Right cardiac atrium (tissue), 5 donors: ENCODE measurements around the gene NEIL1. TPM values are rescaled to one million over a fixed set of nuclear protein-coding genes. Genes with fewer than 3 reads are reported as not detected.
A peak's percentile ranks its signal among the peaks of the same experiment; 100 is the strongest.
"Not testable (repeated sequence)": the region's sequence is repeated elsewhere in the genome, so short reads cannot be mapped to it uniquely, and the experiment has no call there.

Experiments used
- ATAC-seq, 2 donors: fragments of 200-7000 bp; cut with Tn5 transposase; one replicate each; pipeline versions ENCODE4 v1.8.0 to v1.9.1; 2020; ENCODE audit warnings: moderate library complexity in 2 of 2, mild to moderate bottlenecking in 1 of 2
- DNase-seq, 3 donors: peaks; one replicate each; pipeline ENCODE4 v3.0.0-alpha.2; 2020
- H3K27ac ChIP-seq: one replicate; pipeline ENCODE4 v1.5.1; 2013; ENCODE audit warnings: mild to moderate bottlenecking, low read length, control low read depth, moderate library complexity
- H3K27me3 ChIP-seq: one replicate; pipeline ENCODE4 v1.6.1; 2013; ENCODE audit not compliant: control insufficient read depth, insufficient read depth
- H3K4me1 ChIP-seq: one replicate; pipeline ENCODE4 v1.6.1; 2013; ENCODE audit warnings: low read length; ENCODE audit not compliant: control insufficient read depth, insufficient read depth
- H3K4me3 ChIP-seq: one replicate; pipeline ENCODE4 v1.5.1; 2013; ENCODE audit warnings: low read length, control low read depth
- H3K9me3 ChIP-seq: one replicate; pipeline ENCODE4 v1.6.1; 2013; ENCODE audit warnings: low read length; ENCODE audit not compliant: control insufficient read depth
- WGBS: extraction: QIAGEN DNeasy Blood & Tissue Kit; methylation state at CpG from one replicate; pipeline ENCODE4 v1.1.7; 2013; 5-methylcytosine and 5-hydroxymethylcytosine counted together
- intact Hi-C, 4 donors: fragments of 100-400 bp; cut with DNase I; formaldehyde crosslinking; loops; one replicate each; pipeline versions ENCODE4 v1.11.0 to v1.14.0; 2022 to 2023
- polyA plus RNA-seq: library from polyadenylated mRNA; stranded (reverse); fragments of 200-250 nt; gene quantifications from one replicate; pipeline ENCODE4 v1.2.3, GENCODE V29; 2013
- total RNA-seq, 4 donors: library from RNA; stranded (reverse); fragmentation: NEBNext Ultra II Directional; extraction: Animal tissue kit (Norgen Biotek cat#: 25700); gene quantifications; one replicate each; pipeline ENCODE4 v1.2.1, GENCODE V29; 2021
- donor health status: healthy with polysubstance abuse.
- donor health status: DM: no; HTN: yes; CAD: no.
- donor health status: DM: no; HTN: no; CAD: no.
- donor health status: DM: no; HTN: yes; CAD: no; lungs with severe emphysema.
- donor health status: DM: yes; HTN: yes; CAD: no.

NEIL1 gene
- total and polyA plus RNA-seq, 5 donors, result 12.2 to 22.3 (median 14.9) TPM

DNA sequence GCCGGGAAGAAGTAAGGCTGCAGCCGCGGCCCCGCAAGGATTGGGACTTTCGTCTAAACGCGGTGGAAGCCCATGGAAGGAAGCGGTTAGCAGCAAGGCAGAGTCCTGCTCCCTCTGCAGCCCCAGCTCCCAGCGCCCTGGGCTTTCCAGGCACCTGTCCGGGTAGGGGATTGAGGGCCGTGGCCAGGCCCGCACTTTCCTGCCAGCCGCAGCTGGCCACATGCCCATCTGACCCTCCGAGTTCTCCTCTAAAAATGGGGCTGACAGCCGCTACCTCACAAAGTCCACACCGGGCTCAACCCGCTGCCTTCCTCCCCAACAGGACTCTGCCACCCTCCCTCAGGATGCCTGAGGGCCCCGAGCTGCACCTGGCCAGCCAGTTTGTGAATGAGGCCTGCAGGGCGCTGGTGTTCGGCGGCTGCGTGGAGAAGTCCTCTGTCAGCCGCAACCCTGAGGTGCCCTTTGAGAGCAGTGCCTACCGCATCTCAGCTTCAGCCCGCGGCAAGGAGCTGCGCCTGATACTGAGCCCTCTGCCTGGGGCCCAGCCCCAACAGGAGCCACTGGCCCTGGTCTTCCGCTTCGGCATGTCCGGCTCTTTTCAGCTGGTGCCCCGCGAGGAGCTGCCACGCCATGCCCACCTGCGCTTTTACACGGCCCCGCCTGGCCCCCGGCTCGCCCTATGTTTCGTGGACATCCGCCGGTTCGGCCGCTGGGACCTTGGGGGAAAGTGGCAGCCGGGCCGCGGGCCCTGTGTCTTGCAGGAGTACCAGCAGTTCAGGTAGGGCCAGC is 1.9 kb downstream of the NEIL1 start:
- no peak overlapping the region for H3K27ac ChIP-seq
- ATAC-seq (peak; percentile 2), DNase-seq (peak in 2 of 3 donors; percentile 66 to 77)
- WGBS, result 40% methylated on average over 46 of the region's 46 CpGs
- intact Hi-C loops, result no loop called here
- H3K9me3 ChIP-seq, result no peaks in the 10 kb centered on the region
- peak overlapping the region; percentile 89 for H3K4me3 ChIP-seq
- H3K27me3 ChIP-seq, result no peaks in the 10 kb centered on the region
- peaks cover 6% of the 10 kb centered on the region for H3K4me1 ChIP-seq

DNA sequence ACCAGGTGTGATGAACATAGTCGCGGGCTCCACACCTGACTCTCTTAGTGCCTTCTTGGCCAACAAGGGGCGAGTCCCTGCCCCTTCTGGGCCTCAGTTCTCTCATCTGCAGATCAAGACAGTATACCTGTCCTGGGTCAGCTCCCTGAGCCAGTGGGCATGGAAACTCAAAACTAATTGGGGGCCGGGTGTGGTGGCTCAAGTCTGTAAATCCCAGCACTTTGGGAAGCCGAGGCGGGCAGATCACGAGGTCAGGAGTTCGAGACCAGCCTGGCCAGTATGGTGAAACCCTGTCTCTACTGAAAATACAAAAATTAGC is 2.5 kb downstream of the NEIL1 start:
- H3K27me3 ChIP-seq, DNase-seq, H3K9me3 ChIP-seq, ATAC-seq, H3K4me1 ChIP-seq, intact Hi-C loops, H3K27ac ChIP-seq, H3K4me3 ChIP-seq: not testable (repeated sequence)
- 86% methylated on average over 8 of the region's 8 CpGs for WGBS

- Histone ChIP-seq H3K4me1 (peaks cover 6% of the 10 kb centered on the region), H3K9me3 (no peaks in the 10 kb centered on the region), H3K27ac (no peak overlapping the region), H3K27me3 (no peaks in the 10 kb centered on the region), H3K4me3 (no peak overlapping the region)
- intact Hi-C loops, result no loop called here
- 78% methylated on average over 9 of the region's 9 CpGs for WGBS
- ATAC-seq, result no peak
- peak in 1 of 3 donors; percentile 66 for DNase-seq
Measured at GRCh38 chr15:75349851-75350588, 3.2 kb downstream of the NEIL1 start.

DNA sequence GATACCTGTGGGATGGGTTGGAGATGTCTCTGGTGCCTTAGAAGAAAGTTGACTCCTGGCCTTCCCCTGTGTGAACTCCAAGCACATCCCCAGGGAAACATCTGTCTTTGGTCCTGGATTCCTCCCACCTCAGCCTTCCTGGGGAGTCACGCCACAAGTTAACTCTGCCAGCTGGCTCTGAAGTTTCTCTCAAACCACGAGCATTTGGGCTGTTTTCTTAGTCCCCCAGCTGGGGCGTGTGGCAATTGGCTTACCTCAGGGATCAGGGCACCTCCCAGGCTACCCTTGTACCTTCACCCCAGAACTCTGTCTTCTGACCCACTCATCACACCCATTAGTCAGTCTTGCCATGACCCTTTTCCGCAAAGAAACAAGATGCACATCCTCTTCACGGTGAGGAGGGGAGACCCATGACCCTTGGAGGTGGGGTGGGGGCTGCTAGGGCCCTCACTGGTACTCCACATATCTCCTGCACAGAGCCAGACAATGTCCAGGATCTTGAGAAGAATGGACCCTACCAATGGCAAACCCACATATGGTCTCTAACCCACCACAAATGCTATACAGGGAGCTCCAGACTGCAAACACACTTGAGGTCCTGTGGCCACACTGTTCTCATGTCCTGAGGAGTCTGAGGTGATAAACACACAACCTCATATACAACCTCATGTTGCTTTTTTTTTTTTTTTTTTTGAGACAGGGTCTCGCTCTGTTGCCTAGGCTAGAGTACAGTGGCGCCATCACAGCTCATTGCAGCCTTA is 3.9 kb downstream of the NEIL1 start:
- Histone ChIP-seq H3K9me3 (no peaks in the 10 kb centered on the region), H3K27me3 (no peaks in the 10 kb centered on the region), H3K4me1 (peaks cover 6% of the 10 kb centered on the region), H3K27ac (no peak overlapping the region), H3K4me3 (no peak overlapping the region)
- intact Hi-C loops, result no loop called here
- ATAC-seq, result no peak
- 75% methylated on average over 7 of the region's 7 CpGs for WGBS
- DNase-seq, result no peak

GRCh38 chr15:75352186-75353080 is 5.6 kb downstream of the NEIL1 start:
- ATAC-seq (no peak), DNase-seq (no peak)
- H3K27ac ChIP-seq, result no peak overlapping the region
- H3K4me1 ChIP-seq, result peaks cover 6% of the 10 kb centered on the region
- no peaks in the 10 kb centered on the region for H3K9me3 ChIP-seq
- intact Hi-C loops, result no loop called here
- H3K27me3 ChIP-seq, result no peaks in the 10 kb centered on the region
- WGBS, result 86% methylated on average over 16 of the region's 16 CpGs
- H3K4me3 ChIP-seq, result no peak overlapping the region

DNA sequence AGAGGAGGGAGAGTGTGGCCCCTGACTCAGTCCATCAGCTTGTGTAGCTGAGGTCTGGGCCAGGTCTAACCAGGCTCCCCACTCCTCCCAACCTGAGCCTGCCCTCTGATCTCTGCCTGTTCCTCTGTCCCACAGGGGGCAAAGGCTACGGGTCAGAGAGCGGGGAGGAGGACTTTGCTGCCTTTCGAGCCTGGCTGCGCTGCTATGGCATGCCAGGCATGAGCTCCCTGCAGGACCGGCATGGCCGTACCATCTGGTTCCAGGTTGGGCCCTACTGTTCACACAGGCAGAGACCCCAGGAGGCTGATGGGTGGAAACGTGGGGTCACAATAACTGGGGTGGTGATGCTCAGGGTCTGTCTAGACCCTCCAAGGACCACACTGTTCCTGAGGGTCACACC is 6.8 kb downstream of the NEIL1 start:
- Histone ChIP-seq H3K27ac (no peak overlapping the region), H3K4me3 (no peak overlapping the region), H3K4me1 (peaks cover 4% of the 10 kb centered on the region), H3K27me3 (no peaks in the 10 kb centered on the region), H3K9me3 (no peaks in the 10 kb centered on the region)
- ATAC-seq, result no peak
- intact Hi-C loops, result no loop called here
- no peak for DNase-seq
- WGBS, result 83% methylated on average over 7 of the region's 7 CpGs

DNA sequence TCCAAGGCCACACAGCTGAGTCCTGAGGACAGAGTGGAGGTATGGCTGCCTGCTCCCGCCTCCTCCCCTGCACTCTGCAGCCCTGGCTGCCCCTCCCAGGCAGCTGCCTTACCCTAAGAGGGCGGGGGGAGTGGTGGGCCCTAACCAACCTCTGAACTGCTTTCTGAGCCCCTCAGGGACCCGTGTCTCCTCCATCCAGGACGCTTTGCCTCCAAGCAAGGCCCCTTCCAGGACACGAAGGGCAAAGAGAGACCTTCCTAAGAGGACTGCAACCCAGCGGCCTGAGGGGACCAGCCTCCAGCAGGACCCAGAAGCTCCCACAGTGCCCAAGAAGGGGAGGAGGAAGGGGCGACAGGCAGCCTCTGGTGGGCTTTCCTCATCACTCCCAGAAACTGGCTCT is 7.6 kb downstream of the NEIL1 start:
- no peaks in the 10 kb centered on the region for H3K4me1 ChIP-seq
- no peaks in the 10 kb centered on the region for H3K27me3 ChIP-seq
- DNase-seq (no peak), ATAC-seq (no peak)
- no peaks in the 10 kb centered on the region for H3K9me3 ChIP-seq
- H3K27ac ChIP-seq, result no peak overlapping the region
- intact Hi-C loops, result no loop called here
- H3K4me3 ChIP-seq, result no peak overlapping the region
- 85% methylated on average over 7 of the region's 7 CpGs for WGBS

GRCh38 chr15:75355369-75355768 is 8.5 kb downstream of the NEIL1 start:
- no peaks in the 10 kb centered on the region for H3K4me1 ChIP-seq
- H3K9me3 ChIP-seq, result no peaks in the 10 kb centered on the region
- no peak overlapping the region for H3K4me3 ChIP-seq
- 90% methylated on average over 4 of the region's 4 CpGs for WGBS
- H3K27me3 ChIP-seq, result no peaks in the 10 kb centered on the region
- DNase-seq (no peak), ATAC-seq (no peak)
- no peak overlapping the region for H3K27ac ChIP-seq
- intact Hi-C loops, result no loop called here

DNA sequence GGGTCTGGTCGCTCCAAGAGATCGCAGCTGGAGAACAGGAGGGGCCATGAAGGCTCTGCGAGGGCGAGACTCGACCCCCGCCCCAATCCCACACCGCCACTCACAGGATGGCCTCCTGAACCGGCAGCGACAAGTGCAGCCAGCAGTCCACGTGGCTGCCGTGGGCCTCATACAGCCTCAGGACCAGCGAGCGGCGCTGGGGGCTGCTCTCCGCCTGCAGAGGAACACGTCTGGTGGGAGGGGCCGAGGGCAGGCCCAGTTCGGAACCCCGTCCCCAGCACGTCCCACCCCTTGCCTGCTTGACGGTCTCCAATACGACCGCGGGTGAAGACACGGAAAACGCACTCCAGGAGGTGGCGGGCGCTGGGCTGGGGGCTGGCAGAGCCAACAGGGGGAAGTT is 9.2 kb downstream of the NEIL1 start:
- ATAC-seq (no peak), DNase-seq (peak in 1 of 3 donors; percentile 55)
- Histone ChIP-seq H3K4me1 (no peaks in the 10 kb centered on the region), H3K27me3 (no peaks in the 10 kb centered on the region), H3K27ac (no peak overlapping the region), H3K4me3 (no peak overlapping the region), H3K9me3 (no peaks in the 10 kb centered on the region)
- intact Hi-C loops, result no loop called here
- 83% methylated on average over 28 of the region's 28 CpGs for WGBS

DNA sequence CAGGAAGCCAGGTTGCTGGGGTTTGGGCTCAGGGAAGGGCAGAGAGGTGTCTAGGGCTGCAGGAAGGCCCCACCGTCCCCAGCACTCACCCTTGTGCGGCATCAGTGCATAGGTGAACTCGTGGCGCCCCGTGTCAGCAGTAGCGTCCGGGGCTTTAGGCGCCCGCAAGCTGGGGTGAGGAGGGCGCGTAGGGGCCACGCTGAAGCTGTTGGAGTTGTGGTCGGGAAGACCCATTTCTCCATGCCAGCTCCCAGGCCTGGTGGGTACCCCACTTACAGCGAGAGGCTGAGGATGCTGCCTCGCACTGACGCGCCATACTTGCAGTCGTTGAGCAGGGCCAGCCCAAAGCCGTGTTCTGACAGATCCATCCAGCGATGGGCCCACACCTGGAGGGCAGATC is 9.7 kb downstream of the NEIL1 start:
- no peak for ATAC-seq
- H3K9me3 ChIP-seq, result no peaks in the 10 kb centered on the region
- WGBS, result 93% methylated on average over 20 of the region's 20 CpGs
- no peaks in the 10 kb centered on the region for H3K27me3 ChIP-seq
- DNase-seq, result no peak
- no peaks in the 10 kb centered on the region for H3K4me1 ChIP-seq
- H3K27ac ChIP-seq, result no peak overlapping the region
- intact Hi-C loops, result no loop called here
- no peak overlapping the region for H3K4me3 ChIP-seq
